Endothelial cell of umbilical vein (primary cell): ENCODE results near the gene ANXA2R. TPM values are rescaled to one million over a fixed set of nuclear protein-coding genes. Genes with fewer than 3 reads are reported as not detected.
A peak's percentile ranks its signal among the peaks of the same experiment; 100 is the strongest.

ENCODE experiments used
- BruUV-seq: library from RNA; stranded (reverse); fragments of 400-500 nt; replicated peaks from 2 replicates; lab custom pipeline; 2021; lab: Mats Ljungman, UMichigan
- CTCF ChIA-PET: fragments of 300-600, 350-600 bp; sonication (Branson Sonifier 250); formaldehyde crosslinking; loops from one replicate; lab custom pipeline; 2021; ENCODE audit warnings: antibody characterized with exemption, inconsistent platforms; lab: Charles Lee
- POLR2A ChIA-PET: fragments of 300-600, 350-600 bp; sonication (Branson Sonifier 250); formaldehyde crosslinking; loops from one replicate; lab custom pipeline; 2021; ENCODE audit warnings: antibody characterized with exemption, inconsistent platforms; lab: Charles Lee
- DNase-seq: peaks from one replicate; pipeline ENCODE4 v3.0.0-alpha.2; 2011; ENCODE audit warnings: low read depth, low spot score
- FAIRE-seq: peaks from 2 replicates; lab custom pipeline; 2011; peaks lifted over from hg19 to GRCh38; lab: Jason Lieb, UNC
- H2AFZ ChIP-seq: 2 replicates; pipeline ENCODE4 v1.6.0; 2012; ENCODE audit warnings: low read depth, low read length, control low read depth, inconsistent platforms
- H3K27ac ChIP-seq: 2 replicates; pipeline ENCODE4 v1.5.1; 2011; ENCODE audit warnings: low read depth, mild to moderate bottlenecking, control low read depth, low read length, moderate library complexity; ENCODE audit not compliant: insufficient read depth
- H3K27me3 ChIP-seq, 2 experiments: 2 replicates each; pipeline versions ENCODE4 v1.6.0 to v1.6.1; 2011; ENCODE audit warnings: low read length in 2 of 2, mixed read lengths in 1 of 2; ENCODE audit not compliant: control insufficient read depth in 2 of 2, insufficient read depth in 2 of 2
- H3K36me3 ChIP-seq, 2 experiments: 2 replicates in 1 of 2; 3 replicates in 1 of 2; pipeline ENCODE4 v1.5.1; 2011; ENCODE audit warnings: low read length in 2 of 2, mild to moderate bottlenecking in 1 of 2, moderate library complexity in 1 of 2; ENCODE audit not compliant: control insufficient read depth in 2 of 2, insufficient read depth in 2 of 2; ENCODE audit errors: extremely low read depth in 1 of 2
- H3K4me1 ChIP-seq: 3 replicates; pipeline ENCODE4 v1.5.1; 2011; ENCODE audit warnings: mild to moderate bottlenecking, low read length; ENCODE audit not compliant: control insufficient read depth, insufficient read depth; ENCODE audit errors: extremely low read depth
- H3K4me2 ChIP-seq: 2 replicates; pipeline ENCODE4 v1.6.1; 2011; ENCODE audit warnings: low read length, control low read depth, mixed read lengths; ENCODE audit not compliant: insufficient read depth
- H3K4me3 ChIP-seq, 3 experiments: fragments of 200-600 bp in 1 of 3; sonication (generic), shearing (Covaris generic) in 1 of 3; replicated peaks in 1 of 3; 2 replicates each; pipeline ENCODE4 v1.5.1; 2011 to 2016; ENCODE audit warnings: control low read depth in 3 of 3, low read length in 3 of 3, mild to moderate bottlenecking in 2 of 3, inconsistent platforms in 1 of 3, low read depth in 1 of 3, moderate library complexity in 1 of 3; ENCODE audit not compliant: insufficient read depth in 1 of 3
- H3K79me2 ChIP-seq: 2 replicates; pipeline ENCODE4 v1.6.0; 2012; ENCODE audit warnings: low read length, inconsistent platforms; ENCODE audit not compliant: control insufficient read depth, insufficient read depth
- H3K9ac ChIP-seq: replicated peaks from 2 replicates; pipeline ENCODE3; 2011; ENCODE audit warnings: low read length, control low read depth; ENCODE audit not compliant: insufficient read depth; ENCODE audit errors: extremely low read depth
- H3K9me1 ChIP-seq: replicated peaks from 3 replicates; pipeline ENCODE4 v1.6.0; 2011; ENCODE audit warnings: mild to moderate bottlenecking, low read length; ENCODE audit not compliant: control insufficient read depth, insufficient read depth; ENCODE audit errors: extremely low read depth
- H3K9me3 ChIP-seq: replicated peaks from 2 replicates; pipeline ENCODE4 v1.5.1; 2012; ENCODE audit warnings: low read length, inconsistent platforms; ENCODE audit not compliant: control insufficient read depth, insufficient read depth
- H4K20me1 ChIP-seq: replicated peaks from 2 replicates; pipeline ENCODE3; 2011; ENCODE audit warnings: mild to moderate bottlenecking, low read length; ENCODE audit not compliant: control insufficient read depth, insufficient read depth; ENCODE audit errors: extremely low read depth
- GATA2 ChIP-seq: IDR thresholded peaks from 2 replicates; pipeline ENCODE4 v1.7.0; 2011; ENCODE audit warnings: low read depth, mild to moderate bottlenecking, moderate library complexity, mixed read lengths, low read length; ENCODE audit not compliant: insufficient read length, insufficient read depth
- POLR2A ChIP-seq: IDR thresholded peaks from 2 replicates; pipeline ENCODE4 v1.6.1; 2012; ENCODE audit warnings: low read depth, mild to moderate bottlenecking, control low read depth, low read length
- dilution Hi-C: fragments of 300-500 bp; cut with MboI; formaldehyde crosslinking; loops from one replicate; pipeline ENCODE4 v1.15.0; 2019; ENCODE audit warnings: low sequenced_read_pairs; ENCODE audit not compliant: extremely low pct_ligation_motif_present
- intact Hi-C: fragments of 100-400 bp; cut with micrococcal nuclease; formaldehyde crosslinking; loops from one replicate; pipeline ENCODE4 v1.10.0; 2022
- polyA plus RNA-seq, 4 experiments: library from polyadenylated mRNA; depleted of rRNA in 3 of 4; stranded (reverse) in 3 of 4; unstranded in 1 of 4; fragments of >200 nt; gene quantifications; 2 replicates each; pipeline versions ENCODE4 v1.2.1 to v1.2.3, GENCODE V29; 2011 to 2012; ENCODE audit warnings: missing spikeins in 1 of 4
- total RNA-seq: library from RNA; stranded (reverse); gene quantifications from 2 replicates; pipeline ENCODE4 v1.2.3, GENCODE V29; 2021
- TF ChIP-seq, protein P1 (sequence below): IDR thresholded peaks from 2 replicates; pipeline ENCODE4 v1.6.1; 2011; ENCODE audit not compliant: insufficient read depth, insufficient read length
- TF ChIP-seq, protein P2 (sequence below), 2 donors: IDR thresholded peaks; 1 replicate in 1 of 2; 2 replicates in 1 of 2; pipeline ENCODE4 v1.5.1; 2011; ENCODE audit warnings: low read length in 2 of 2, mild to moderate bottlenecking in 2 of 2, moderate library complexity in 2 of 2, control low read depth in 1 of 2, inconsistent platforms in 1 of 2, low read depth in 1 of 2; ENCODE audit not compliant: insufficient read depth in 1 of 2; ENCODE audit errors: extremely low read depth in 1 of 2

ANXA2R gene
- total and polyA plus RNA-seq, 2 donors (not counting 3 experiments of a cell fraction or from before 2014, with no cell fraction given), result 6.6 to 10.4 TPM

DNA sequence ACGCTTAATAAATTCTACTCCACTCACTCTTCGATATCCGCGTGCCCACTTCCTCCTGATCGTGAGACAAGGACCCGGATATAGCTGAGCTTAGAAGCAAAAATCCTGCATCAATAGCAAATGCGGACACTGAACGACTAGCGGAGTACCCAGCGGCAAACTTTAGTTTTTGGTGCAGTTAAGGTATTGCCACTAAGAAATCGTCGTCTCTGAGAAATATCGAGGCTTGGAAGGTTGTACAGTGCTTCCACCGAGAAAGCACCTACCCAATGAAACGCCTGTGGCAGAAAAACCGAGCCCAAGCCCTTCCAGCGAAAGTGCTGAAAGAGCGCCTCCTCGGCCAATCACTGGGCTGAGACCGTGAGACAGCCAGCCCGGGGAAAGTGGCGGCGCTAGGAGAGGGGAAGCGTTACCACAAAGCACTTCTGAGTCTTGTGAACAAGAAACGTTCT, 32.2 kb downstream of the ANXA2R start:
- Histone ChIP-seq H3K4me3 (peak overlapping the region; percentile 45 to 77 (median 47)), H3K9me1 (no peaks in the 10 kb centered on the region), H2AFZ (peak overlapping the region; percentile 72), H3K36me3 (no peaks in the 10 kb centered on the region), H3K79me2 (no peaks in the 10 kb centered on the region), H3K9ac (peak overlapping the region; percentile 89), H3K4me1 (peaks cover 26% of the 10 kb centered on the region), H3K4me2 (peak overlapping the region; percentile 94), H3K9me3 (no peaks in the 10 kb centered on the region), H4K20me1 (no peaks in the 10 kb centered on the region), H3K27ac (peak overlapping the region; percentile 90), H3K27me3 (no peaks in the 10 kb centered on the region)
- FAIRE-seq (no peak), DNase-seq (peak; percentile 88)
- ChIA-PET CTCF (interaction anchor here (1.0 to 3.4 kb wide), 11 partner anchors 9 to 113 kb away, joined by 3 to 62 read pairs (median 12); partner anchors contain the start of gene ZNF131), POLR2A (interaction anchor here (0.6 to 2.4 kb wide), 8 partner anchors 9 to 57 kb away, joined by 3 to 9 read pairs (median 6); no protein-coding TSS in a partner anchor)
- dilution Hi-C loops, result no loop called here
- intact Hi-C loops, result loop anchor here (1.0 kb wide), 5 partner anchors 9 to 96 kb away; no protein-coding TSS in a partner anchor
- TF ChIP-seq, protein P1, sequence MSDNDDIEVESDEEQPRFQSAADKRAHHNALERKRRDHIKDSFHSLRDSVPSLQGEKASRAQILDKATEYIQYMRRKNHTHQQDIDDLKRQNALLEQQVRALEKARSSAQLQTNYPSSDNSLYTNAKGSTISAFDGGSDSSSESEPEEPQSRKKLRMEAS, result no peak
- TF ChIP-seq, protein P2, sequence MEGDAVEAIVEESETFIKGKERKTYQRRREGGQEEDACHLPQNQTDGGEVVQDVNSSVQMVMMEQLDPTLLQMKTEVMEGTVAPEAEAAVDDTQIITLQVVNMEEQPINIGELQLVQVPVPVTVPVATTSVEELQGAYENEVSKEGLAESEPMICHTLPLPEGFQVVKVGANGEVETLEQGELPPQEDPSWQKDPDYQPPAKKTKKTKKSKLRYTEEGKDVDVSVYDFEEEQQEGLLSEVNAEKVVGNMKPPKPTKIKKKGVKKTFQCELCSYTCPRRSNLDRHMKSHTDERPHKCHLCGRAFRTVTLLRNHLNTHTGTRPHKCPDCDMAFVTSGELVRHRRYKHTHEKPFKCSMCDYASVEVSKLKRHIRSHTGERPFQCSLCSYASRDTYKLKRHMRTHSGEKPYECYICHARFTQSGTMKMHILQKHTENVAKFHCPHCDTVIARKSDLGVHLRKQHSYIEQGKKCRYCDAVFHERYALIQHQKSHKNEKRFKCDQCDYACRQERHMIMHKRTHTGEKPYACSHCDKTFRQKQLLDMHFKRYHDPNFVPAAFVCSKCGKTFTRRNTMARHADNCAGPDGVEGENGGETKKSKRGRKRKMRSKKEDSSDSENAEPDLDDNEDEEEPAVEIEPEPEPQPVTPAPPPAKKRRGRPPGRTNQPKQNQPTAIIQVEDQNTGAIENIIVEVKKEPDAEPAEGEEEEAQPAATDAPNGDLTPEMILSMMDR (IDR thresholded peaks at IDR 0.05; ENCODE audit: extremely low read depth in 1 of 2, insufficient read depth in 1 of 2, low read depth in 1 of 2, low read length in 2 of 2), result peak in 1 of 2 donors; percentile 29
- TF ChIP-seq POLR2A, result peak; percentile 83
- peak; percentile 6 for TF ChIP-seq GATA2
- TSS peak; percentile 88 for BruUV-seq
